Motor neuron (in vitro differentiated cells): ENCODE results near the gene GDI1. TPM values are rescaled to one million over a fixed set of nuclear protein-coding genes. Genes with fewer than 3 reads are reported as not detected.

ENCODE experiments used
- ATAC-seq, 8 experiments: fragments of 200-7000 bp; cut with Tn5 transposase; replicated peaks in 6 of 8; 2 replicates each; pipeline ENCODE4 v1.8.0; 2021; ENCODE audit warnings: mild to moderate bottlenecking in 8 of 8, moderate library complexity in 8 of 8
- H3K27ac ChIP-seq, 2 donors: fragments of 250-450 bp; sonication (Bioruptor Pico); 2 replicates each; pipeline ENCODE4 v1.9.0; 2021; ENCODE audit warnings: antibody characterized with exemption in 2 of 2, mild to moderate bottlenecking in 2 of 2, moderate library complexity in 1 of 2
- H3K4me1 ChIP-seq, 2 donors: fragments of 250-450 bp; sonication (Bioruptor Pico); replicated peaks in 1 of 2; 2 replicates each; pipeline ENCODE4 v1.6.1; 2021; ENCODE audit warnings: antibody characterized with exemption in 2 of 2, mild to moderate bottlenecking in 2 of 2, moderate library complexity in 1 of 2
- H3K4me3 ChIP-seq, 5 donors: fragments of 250-450 bp; sonication (Bioruptor Pico); 2 replicates each; pipeline ENCODE4 v1.9.0; 2021; ENCODE audit warnings: antibody characterized with exemption in 5 of 5, mild to moderate bottlenecking in 5 of 5, moderate library complexity in 4 of 5
- WGBS, 10 experiments: fragments of 450-650 bp; shearing (Covaris generic); methylation state at CpG; one replicate each; pipeline ENCODE4 v1.0.0; 2022; 5-methylcytosine and 5-hydroxymethylcytosine counted together
- in situ Hi-C, 9 experiments: fragments of 400-800 bp; cut with MboI; loops; one replicate each; pipeline ENCODE4 v1.15.0; 2021; ENCODE audit warnings: low sequenced_read_pairs in 9 of 9, low pct_unique_long_range_greater_than_20kb in 2 of 9; ENCODE audit not compliant: unreplicated experiment in 9 of 9
- total RNA-seq, 8 experiments: library from RNA; unstranded; fragments of 300-600 nt; gene quantifications; 2 replicates each; pipeline versions ENCODE4 v1.2.3 to v1.2.4, GENCODE V29; 2022

The GDI1 gene
- total RNA-seq, 8 experiments from 2014 or later: 59.0 to 379 (median 254) TPM

GRCh38 chrX:154401045-154401799, 35.7 kb upstream of the GDI1 start:
- Histone ChIP-seq H3K4me1 (peaks cover 14 to 18% of the 10 kb centered on the region in 2 donors), H3K27ac (no peak overlapping the region), H3K4me3 (no peak overlapping the region)
- in situ Hi-C loops: no loop called here
- ATAC-seq: peak in 3 of 8 experiments; percentile 1 to 7 (median 1)
- WGBS, 10 experiments: 63% methylated on average over 3 of the region's 6 CpGs; no CpG with 5 or more reads in 9 of the 10 experiments

- WGBS, 10 experiments: 15 to 100% (median 40%) methylated on average over 1 to 3 of the region's 6 CpGs; no CpG with 5 or more reads in 5 of the 10 experiments
- H3K27ac ChIP-seq: no peak overlapping the region
- peaks cover 10% of the 10 kb centered on the region in 2 donors for H3K4me1 ChIP-seq
- in situ Hi-C loops: no loop called here
- peak in 3 of 8 experiments; percentile 1 to 4 (median 3) for ATAC-seq
- no peak overlapping the region for H3K4me3 ChIP-seq
Observed at GRCh38 chrX:154401918-154402621, 34.9 kb upstream of the GDI1 start.

- Histone ChIP-seq H3K4me1 (peaks cover 9 to 10% of the 10 kb centered on the region in 2 donors), H3K27ac (no peak overlapping the region), H3K4me3 (no peak overlapping the region)
- WGBS, 10 experiments: no CpG with 5 or more reads among the region's 19 CpGs
- in situ Hi-C loops: no loop called here
- peak in 5 of 8 experiments; percentile 0 to 19 (median 5) for ATAC-seq
Observed at GRCh38 chrX:154402622-154403127, 34.3 kb upstream of the GDI1 start.

GRCh38 chrX:154403192-154403591, 33.8 kb upstream of the GDI1 start:
- H3K27ac ChIP-seq: no peak overlapping the region
- ATAC-seq: peak in 6 of 8 experiments; percentile 1 to 12 (median 6)
- in situ Hi-C loops: no loop called here
- H3K4me1 ChIP-seq: peaks cover 9 to 10% of the 10 kb centered on the region in 2 donors
- 25 to 94% methylated on average over 2 to 3 of the region's 10 CpGs; no CpG with 5 or more reads in 8 of the 10 experiments for WGBS, 10 experiments
- no peak overlapping the region for H3K4me3 ChIP-seq

- in situ Hi-C loops: no loop called here
- no peak for ATAC-seq
- 63 to 96% (median 69%) methylated on average over 2 to 4 of the region's 4 CpGs; no CpG with 5 or more reads in 6 of the 10 experiments for WGBS, 10 experiments
Observed at GRCh38 chrX:154403858-154404257, 33.1 kb upstream of the GDI1 start.

GRCh38 chrX:154404625-154405192, 32.2 kb upstream of the GDI1 start:
- Histone ChIP-seq H3K4me3 (no peak overlapping the region), H3K27ac (no peak overlapping the region), H3K4me1 (peaks cover 5 to 6% of the 10 kb centered on the region in 2 donors)
- 68% methylated on average over 9 of the region's 16 CpGs; no CpG with 5 or more reads in 9 of the 10 experiments for WGBS, 10 experiments
- in situ Hi-C loops: no loop called here
- ATAC-seq: peak in 1 of 8 experiments; percentile 1

More at GRCh38 chrX:154403858-154404257, 33.1 kb upstream of the GDI1 start:
- Histone ChIP-seq H3K4me3 (no peak overlapping the region), H3K4me1 (peaks cover 9 to 10% of the 10 kb centered on the region in 2 donors), H3K27ac (no peak overlapping the region)

- peak overlapping the region in 1 of 5 donors; percentile 0 for H3K4me3 ChIP-seq
- H3K4me1 ChIP-seq: peaks cover 9 to 10% of the 10 kb centered on the region in 2 donors
- no peak for ATAC-seq
- no peak overlapping the region for H3K27ac ChIP-seq
- WGBS, 10 experiments: 25 to 48% methylated on average over 2 of the region's 10 CpGs; no CpG with 5 or more reads in 8 of the 10 experiments
- in situ Hi-C loops: no loop called here
Observed at GRCh38 chrX:154408659-154409221, 28.2 kb upstream of the GDI1 start.

- in situ Hi-C loops: no loop called here
- H3K4me1 ChIP-seq: peaks cover 9 to 10% of the 10 kb centered on the region in 2 donors
- peak within 1 kb of the TSS in 1 of 2 donors; percentile 46 for H3K27ac ChIP-seq
- peak; percentile 53 to 77 (median 65) for ATAC-seq
- peak within 1 kb of the TSS in 1 of 5 donors; percentile 0 for H3K4me3 ChIP-seq
- 0 to 49% methylated on average over 1 to 7 of the region's 26 CpGs; no CpG with 5 or more reads in 8 of the 10 experiments for WGBS, 10 experiments
Observed at GRCh38 chrX:154409222-154409871, 27.6 kb upstream of the GDI1 start, which contains the start of gene DNASE1L1. Gene DNASE1L1, minus strand, starts transcription at chrX:154409254. Its CDS starts 3,686 bp downstream, at chrX:154405568.

- Histone ChIP-seq H3K4me1 (peaks cover 9 to 10% of the 10 kb centered on the region in 2 donors), H3K4me3 (peak overlapping the region; percentile 70 to 97 (median 84)), H3K27ac (peak overlapping the region; percentile 91 to 92)
- ATAC-seq: peak; percentile 48 to 90 (median 77)
- in situ Hi-C loops: no loop called here
- no CpG with 5 or more reads among the region's 29 CpGs for WGBS, 10 experiments
Observed at GRCh38 chrX:154411981-154412340, 25.0 kb upstream of the GDI1 start.

GRCh38 chrX:154412468-154412867, 24.5 kb upstream of the GDI1 start:
- in situ Hi-C loops: no loop called here
- WGBS, 10 experiments: 0 to 43% methylated on average over 2 of the region's 4 CpGs; no CpG with 5 or more reads in 8 of the 10 experiments
- Histone ChIP-seq H3K4me1 (peaks cover 9 to 10% of the 10 kb centered on the region in 2 donors), H3K4me3 (peak overlapping the region; percentile 70 to 97 (median 84)), H3K27ac (peak overlapping the region; percentile 91 to 92)
- peak in 3 of 8 experiments; percentile 6 to 29 (median 7) for ATAC-seq

- no peak overlapping the region for H3K27ac ChIP-seq
- WGBS, 10 experiments: no CpG with 5 or more reads among the region's 8 CpGs
- no peak for ATAC-seq
- H3K4me3 ChIP-seq: no peak overlapping the region
- in situ Hi-C loops: no loop called here
- H3K4me1 ChIP-seq: peaks cover 9 to 10% of the 10 kb centered on the region in 2 donors
Observed at GRCh38 chrX:154413142-154413541, 23.8 kb upstream of the GDI1 start.

- in situ Hi-C loops: no loop called here
- peaks cover 5% of the 10 kb centered on the region in 2 donors for H3K4me1 ChIP-seq
- 58 to 100% methylated on average over 1 to 2 of the region's 7 CpGs; no CpG with 5 or more reads in 8 of the 10 experiments for WGBS, 10 experiments
- ATAC-seq: no peak
- H3K4me3 ChIP-seq: no peak overlapping the region
- no peak overlapping the region for H3K27ac ChIP-seq
Observed at GRCh38 chrX:154417157-154417556, 19.8 kb upstream of the GDI1 start.
